ENCODE measurements around the gene TNFSF12. TPM values are rescaled to one million over a fixed set of nuclear protein-coding genes. Genes with fewer than 3 reads are reported as not detected.

TNFSF12 gene
- total and polyA plus RNA-seq, 9 of the 15 experiments (the other 6 are each of a cell fraction or from before 2014, with no cell fraction given), result 0.03 to 0.95 (median 0.19) TPM; not detected in 3

- TF ChIP-seq HCFC1 (IDR thresholded peaks at IDR 0.05; ENCODE audit: low read depth, low read length) (peak; percentile 73), CTBP1 (IDR thresholded peaks at IDR 0.05; ENCODE audit: borderline replicate concordance) (no peak), SUPT5H (IDR thresholded peaks at IDR 0.05) (peak; percentile 70; the same call in 1 of the 2 replicates), NFE2L1 (tag; IDR thresholded peaks at IDR 0.05; ENCODE audit: borderline replicate concordance, low read depth) (no peak), TBP (optimal IDR thresholded peaks at IDR 0.05; ENCODE audit: low read depth, low read length) (peak; percentile 43), FOXJ3 (CRISPR knock-in tag; IDR thresholded peaks at IDR 0.05) (no peak), GATAD2B (IDR thresholded peaks at IDR 0.05; ENCODE audit: borderline replicate concordance) (no peak), JUND (IDR thresholded peaks at IDR 0.05; ENCODE audit: borderline replicate concordance, low read depth, low read length) (no peak), JUND (tag; IDR thresholded peaks at IDR 0.05; ENCODE audit: borderline replicate concordance, low read depth, low read length) (no peak), BRD4 (IDR thresholded peaks at IDR 0.05) (no peak), COPS2 (conservative IDR thresholded peaks at IDR 0.05) (no peak), ZC3H11A (IDR thresholded peaks at IDR 0.05; ENCODE audit: low read depth, low read length) (no peak), PHF8 (IDR thresholded peaks at IDR 0.05; ENCODE audit: borderline replicate concordance, low read length) (peak; percentile 63; the same call in 1 of the 2 replicates), ZNF347 (CRISPR knock-in tag; IDR thresholded peaks at IDR 0.05; ENCODE audit: low read depth) (no peak), ZNF41 (CRISPR knock-in tag; conservative IDR thresholded peaks at IDR 0.05) (no peak), STAT5B (CRISPR knock-in tag; IDR thresholded peaks at IDR 0.05) (no peak), CXXC5 (CRISPR knock-in tag; IDR thresholded peaks at IDR 0.05) (peak; percentile 76), RAD21 (CRISPR knock-in tag; conservative IDR thresholded peaks at IDR 0.05 in 1 of 2, IDR thresholded peaks at IDR 0.05 in 1 of 2) (no peak), ZNF395 (CRISPR knock-in tag; IDR thresholded peaks at IDR 0.05) (peak; percentile 76; the same call in 1 of the 2 replicates), JUN (IDR thresholded peaks at IDR 0.05; ENCODE audit: borderline replicate concordance, low read depth, low read length) (no peak), JUN (CRISPR knock-in tag; IDR thresholded peaks at IDR 0.05; ENCODE audit: borderline replicate concordance) (no peak), NFXL1 (CRISPR knock-in tag; IDR thresholded peaks at IDR 0.05) (no peak), GMEB1 (CRISPR knock-in tag; IDR thresholded peaks at IDR 0.05) (peak; percentile 74), RB1 (IDR thresholded peaks at IDR 0.05; ENCODE audit: low read depth) (peak; percentile 66; the same call in 1 of the 2 replicates), ZNF639 (CRISPR knock-in tag; conservative IDR thresholded peaks at IDR 0.05 in 1 of 2, IDR thresholded peaks at IDR 0.05 in 1 of 2) (peak in 1 of 2 experiments; percentile 98; a peak in 2 of 4 replicates)
These were observed 12.8 kb downstream of the TNFSF12 start, which contains the start of gene SENP3 (continued) for GRCh38 chr17:7561589-7562207.
